ENCODE data around the gene SLC8B1. TPM values are rescaled to one million over a fixed set of nuclear protein-coding genes. Genes with fewer than 3 reads are reported as not detected.

The SLC8B1 gene
- total and polyA plus RNA-seq, 8 donors: 10.5 to 40.1 (median 12.9) TPM

- Histone ChIP-seq H3K4me3 (no peak overlapping the region), H3K9me3 (no peaks in the 10 kb centered on the region), H3K27me3 (no peaks in the 10 kb centered on the region), H3K27ac (no peak overlapping the region), H3K4me1 (peaks cover 9 to 48% of the 10 kb centered on the region in 2 donors), H3K36me3 (peaks cover 0 to 58% of the 10 kb centered on the region in 2 donors)
- no peak for DNase-seq
- no peak for TF ChIP-seq CTCF (IDR thresholded peaks at IDR 0.05)
- intact Hi-C loops (cut with DNase I): no loop called here
- ATAC-seq: no peak
These were observed 5.0 kb downstream of the SLC8B1 start for GRCh38 chr12:113329791-113330417.

- H3K27ac ChIP-seq: no peak overlapping the region
- no peak overlapping the region for H3K4me3 ChIP-seq
- ATAC-seq (no peak), DNase-seq (no peak)
- H3K4me1 ChIP-seq: peaks cover 9 to 45% of the 10 kb centered on the region in 2 donors
- H3K36me3 ChIP-seq: peaks cover 0 to 58% of the 10 kb centered on the region in 2 donors
- TF ChIP-seq CTCF (IDR thresholded peaks at IDR 0.05): no peak
- intact Hi-C loops (cut with DNase I): no loop called here
- no peaks in the 10 kb centered on the region for H3K9me3 ChIP-seq
- no peaks in the 10 kb centered on the region for H3K27me3 ChIP-seq
These were observed 5.7 kb downstream of the SLC8B1 start for GRCh38 chr12:113329022-113329790.

GRCh38 chr12:113328368-113328889 is 6.5 kb downstream of the SLC8B1 start:
- Histone ChIP-seq H3K9me3 (no peaks in the 10 kb centered on the region), H3K27ac (no peak overlapping the region), H3K4me3 (no peak overlapping the region), H3K27me3 (no peaks in the 10 kb centered on the region), H3K36me3 (peaks cover 0 to 58% of the 10 kb centered on the region in 2 donors), H3K4me1 (peaks cover 9 to 37% of the 10 kb centered on the region in 2 donors)
- intact Hi-C loops (cut with DNase I): no loop called here
- ATAC-seq: no peak
- TF ChIP-seq CTCF (IDR thresholded peaks at IDR 0.05): no peak
- peak in 1 of 4 donors; percentile 1 for DNase-seq

- DNase-seq (peak in 1 of 4 donors; percentile 8), ATAC-seq (no peak)
- intact Hi-C loops (cut with DNase I): no loop called here
- Histone ChIP-seq H3K27ac (peak overlapping the region in 1 of 2 donors; percentile 2), H3K4me3 (no peak overlapping the region), H3K27me3 (no peaks in the 10 kb centered on the region), H3K9me3 (no peaks in the 10 kb centered on the region), H3K36me3 (peaks cover 0 to 57% of the 10 kb centered on the region in 2 donors), H3K4me1 (peaks cover 5 to 22% of the 10 kb centered on the region in 2 donors)
- TF ChIP-seq CTCF (IDR thresholded peaks at IDR 0.05): no peak
These were observed 8.0 kb downstream of the SLC8B1 start for GRCh38 chr12:113326775-113327395.

GRCh38 chr12:113325916-113326315 is 9.0 kb downstream of the SLC8B1 start:
- Histone ChIP-seq H3K36me3 (peaks cover 0 to 57% of the 10 kb centered on the region in 2 donors), H3K9me3 (no peaks in the 10 kb centered on the region), H3K27me3 (no peaks in the 10 kb centered on the region), H3K4me1 (peaks cover 5 to 20% of the 10 kb centered on the region in 2 donors), H3K4me3 (no peak overlapping the region), H3K27ac (peak overlapping the region in 1 of 2 donors; percentile 2)
- no peak for TF ChIP-seq CTCF (IDR thresholded peaks at IDR 0.05)
- intact Hi-C loops (cut with DNase I): no loop called here
- ATAC-seq (peak; percentile 51), DNase-seq (peak in 3 of 4 donors; percentile 35 to 52 (median 39))

Measured in left lung (tissue), 10 donors.